ENCODE measurements around the gene SPINK13.
"Not testable (repeated sequence)": the region's sequence is repeated elsewhere in the genome, so short reads cannot be mapped to it uniquely, and the experiment has no call there.

The SPINK13 gene

DNA sequence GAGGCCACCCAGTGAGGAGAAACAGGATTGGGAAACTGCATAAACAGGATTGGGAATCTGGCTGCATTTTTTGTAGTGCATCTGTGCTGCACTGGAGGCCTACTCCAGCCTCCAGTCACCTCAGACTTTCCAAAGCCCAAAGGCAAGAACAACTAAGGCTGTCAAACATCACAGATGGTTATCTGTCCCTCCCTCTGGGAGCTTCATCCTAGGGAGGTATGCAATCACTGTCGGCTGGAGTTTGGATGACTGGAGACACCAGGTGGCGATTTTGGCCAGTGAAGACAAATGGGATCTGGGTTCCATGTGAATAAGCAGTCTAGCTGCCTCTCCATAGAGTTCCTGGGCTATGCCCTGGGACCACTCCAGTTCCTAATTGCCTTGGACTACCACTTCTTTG, 9.3 kb upstream of the SPINK13 start:
- TF ChIP-seq, protein P1, sequence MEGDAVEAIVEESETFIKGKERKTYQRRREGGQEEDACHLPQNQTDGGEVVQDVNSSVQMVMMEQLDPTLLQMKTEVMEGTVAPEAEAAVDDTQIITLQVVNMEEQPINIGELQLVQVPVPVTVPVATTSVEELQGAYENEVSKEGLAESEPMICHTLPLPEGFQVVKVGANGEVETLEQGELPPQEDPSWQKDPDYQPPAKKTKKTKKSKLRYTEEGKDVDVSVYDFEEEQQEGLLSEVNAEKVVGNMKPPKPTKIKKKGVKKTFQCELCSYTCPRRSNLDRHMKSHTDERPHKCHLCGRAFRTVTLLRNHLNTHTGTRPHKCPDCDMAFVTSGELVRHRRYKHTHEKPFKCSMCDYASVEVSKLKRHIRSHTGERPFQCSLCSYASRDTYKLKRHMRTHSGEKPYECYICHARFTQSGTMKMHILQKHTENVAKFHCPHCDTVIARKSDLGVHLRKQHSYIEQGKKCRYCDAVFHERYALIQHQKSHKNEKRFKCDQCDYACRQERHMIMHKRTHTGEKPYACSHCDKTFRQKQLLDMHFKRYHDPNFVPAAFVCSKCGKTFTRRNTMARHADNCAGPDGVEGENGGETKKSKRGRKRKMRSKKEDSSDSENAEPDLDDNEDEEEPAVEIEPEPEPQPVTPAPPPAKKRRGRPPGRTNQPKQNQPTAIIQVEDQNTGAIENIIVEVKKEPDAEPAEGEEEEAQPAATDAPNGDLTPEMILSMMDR (IDR thresholded peaks at IDR 0.05) = no peak
- no peaks in the 10 kb centered on the region for H3K27me3 ChIP-seq
- H3K9me3 ChIP-seq = no peaks in the 10 kb centered on the region
- H3K27ac ChIP-seq = no peak overlapping the region
- no peaks in the 10 kb centered on the region for H3K4me1 ChIP-seq (ENCODE audit: control insufficient read depth in 1 of 2, insufficient read depth in 1 of 2, low read depth in 1 of 2, low read length in 1 of 2)
- no peaks in the 10 kb centered on the region for H3K36me3 ChIP-seq
- no peak overlapping the region for H3K4me3 ChIP-seq (ENCODE audit: low read depth in 1 of 2, low read length in 1 of 2)

DNA sequence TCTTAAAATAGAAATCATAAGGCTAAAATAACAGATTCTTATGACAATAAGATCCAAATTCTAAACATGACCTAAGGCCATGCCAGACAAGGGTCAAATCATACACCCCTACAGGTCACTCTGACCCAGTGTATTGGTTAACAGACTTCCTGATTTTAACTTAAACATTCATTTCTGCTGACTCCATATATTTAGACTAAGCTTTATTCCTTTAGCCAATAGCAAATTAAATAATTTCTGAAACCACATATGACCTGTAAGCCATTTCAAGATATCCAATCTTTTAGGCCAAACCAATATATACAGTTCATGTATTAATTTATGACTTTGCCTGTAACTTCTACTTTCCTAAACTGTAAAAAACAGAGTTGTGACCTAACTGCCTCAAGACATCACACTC, 7.4 kb upstream of the SPINK13 start:
- no peaks in the 10 kb centered on the region for H3K9me3 ChIP-seq
- TF ChIP-seq, protein P1 (IDR thresholded peaks at IDR 0.05) = no peak
- H3K36me3 ChIP-seq = no peaks in the 10 kb centered on the region
- no peak overlapping the region for H3K4me3 ChIP-seq (ENCODE audit: low read depth in 1 of 2, low read length in 1 of 2)
- no peaks in the 10 kb centered on the region for H3K27me3 ChIP-seq
- no peak overlapping the region for H3K27ac ChIP-seq
- no peaks in the 10 kb centered on the region for H3K4me1 ChIP-seq (ENCODE audit: control insufficient read depth in 1 of 2, insufficient read depth in 1 of 2, low read depth in 1 of 2, low read length in 1 of 2)

DNA sequence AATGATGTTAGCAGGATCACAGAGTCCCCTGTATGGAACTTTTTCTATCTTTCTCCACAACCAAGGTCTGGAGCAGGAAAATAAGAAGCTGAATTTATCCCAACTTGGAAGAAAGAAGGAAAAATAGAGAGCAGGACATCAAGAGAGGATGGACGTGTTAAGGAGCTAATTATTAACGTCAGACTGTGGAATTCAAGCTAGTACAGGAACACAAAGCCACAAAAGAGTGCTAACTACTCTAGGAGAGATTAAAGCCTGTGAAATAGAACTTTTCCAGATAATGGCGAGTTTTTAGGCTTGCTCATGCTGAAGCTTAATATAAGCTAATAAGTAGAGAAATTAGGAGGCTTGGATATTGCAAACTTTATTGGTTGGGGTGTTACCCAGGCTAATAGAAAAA, 632 bp upstream of the SPINK13 start:
- no peaks in the 10 kb centered on the region for H3K9me3 ChIP-seq
- H3K4me3 ChIP-seq (ENCODE audit: low read depth in 1 of 2, low read length in 1 of 2) = no peak overlapping the region
- H3K36me3 ChIP-seq = no peaks in the 10 kb centered on the region
- H3K27ac ChIP-seq = no peak overlapping the region
- TF ChIP-seq, protein P1 (IDR thresholded peaks at IDR 0.05) = no peak
- H3K4me1 ChIP-seq (ENCODE audit: control insufficient read depth in 1 of 2, insufficient read depth in 1 of 2, low read depth in 1 of 2, low read length in 1 of 2) = no peaks in the 10 kb centered on the region
- no peaks in the 10 kb centered on the region for H3K27me3 ChIP-seq

DNA sequence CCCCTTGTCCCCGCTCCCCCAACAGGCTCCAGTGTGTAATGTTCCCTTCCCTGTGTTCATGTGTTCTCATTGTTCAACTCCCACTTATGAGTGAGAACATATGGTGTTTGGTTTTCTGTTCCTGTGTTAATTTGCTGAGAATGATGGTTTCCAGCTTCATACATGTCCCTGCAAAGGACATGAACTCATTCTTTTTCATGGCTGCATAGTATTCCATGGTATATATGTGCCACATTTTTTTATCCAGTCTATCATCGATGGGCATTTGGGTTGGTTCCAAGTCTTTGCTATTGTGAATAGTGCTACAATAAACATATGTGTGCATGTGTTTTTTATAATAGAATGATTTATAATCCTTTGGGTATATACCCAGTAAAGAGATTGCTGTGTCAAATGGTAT, 6.5 kb downstream of the SPINK13 start:
- not testable (repeated sequence) for H3K4me3 ChIP-seq (ENCODE audit: low read depth in 1 of 2, low read length in 1 of 2); H3K27ac ChIP-seq; H3K36me3 ChIP-seq; H3K9me3 ChIP-seq; H3K4me1 ChIP-seq (ENCODE audit: control insufficient read depth in 1 of 2, insufficient read depth in 1 of 2, low read depth in 1 of 2, low read length in 1 of 2); H3K27me3 ChIP-seq

DNA sequence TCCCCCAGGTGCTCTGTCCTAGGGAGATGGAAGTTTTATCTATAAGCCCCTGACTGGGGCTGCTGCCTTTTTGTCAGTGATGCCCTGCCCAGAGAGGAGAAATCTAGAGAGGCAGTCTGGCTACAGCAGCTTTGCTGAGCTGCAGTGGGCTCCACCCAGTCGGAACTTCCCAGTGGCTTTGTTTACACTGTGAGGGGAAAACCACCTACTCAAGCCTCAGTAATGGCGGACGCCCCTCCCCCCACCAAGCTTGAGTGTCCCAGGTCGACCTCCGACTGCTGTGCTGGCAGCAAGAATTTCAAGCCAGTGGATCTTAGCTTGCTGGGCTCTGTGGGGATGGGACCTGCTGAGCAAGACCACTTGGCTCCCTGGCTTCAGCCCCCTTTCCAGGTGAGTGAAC, 12.3 kb downstream of the SPINK13 start:
- not testable (repeated sequence) for H3K9me3 ChIP-seq; H3K4me3 ChIP-seq (ENCODE audit: low read depth in 1 of 2, low read length in 1 of 2); H3K4me1 ChIP-seq (ENCODE audit: control insufficient read depth in 1 of 2, insufficient read depth in 1 of 2, low read depth in 1 of 2, low read length in 1 of 2); H3K27ac ChIP-seq; H3K27me3 ChIP-seq; H3K36me3 ChIP-seq

DNA sequence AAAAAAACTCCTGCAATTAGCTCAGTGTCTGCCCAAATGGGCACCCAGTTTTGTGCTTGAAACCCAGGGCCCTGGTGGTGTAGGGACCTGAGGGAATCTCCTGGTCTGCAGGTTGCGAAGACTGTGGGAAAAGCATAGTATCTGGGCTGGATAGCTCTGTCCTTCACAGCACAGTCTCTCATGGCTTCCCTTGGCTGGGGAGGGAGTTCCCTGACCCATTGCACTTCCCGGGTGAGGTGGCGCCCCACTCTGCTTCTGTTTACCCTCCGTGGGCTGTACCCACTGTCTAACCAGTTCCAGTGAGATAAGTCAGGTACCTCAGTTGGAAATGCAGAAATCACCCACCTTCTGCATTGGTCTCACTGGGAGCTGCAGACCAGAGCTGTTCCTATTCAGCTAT, 12.7 kb downstream of the SPINK13 start:
- not testable (repeated sequence) for H3K4me1 ChIP-seq (ENCODE audit: control insufficient read depth in 1 of 2, insufficient read depth in 1 of 2, low read depth in 1 of 2, low read length in 1 of 2); H3K27me3 ChIP-seq; H3K27ac ChIP-seq; H3K9me3 ChIP-seq; H3K36me3 ChIP-seq; H3K4me3 ChIP-seq (ENCODE audit: low read depth in 1 of 2, low read length in 1 of 2)

DNA sequence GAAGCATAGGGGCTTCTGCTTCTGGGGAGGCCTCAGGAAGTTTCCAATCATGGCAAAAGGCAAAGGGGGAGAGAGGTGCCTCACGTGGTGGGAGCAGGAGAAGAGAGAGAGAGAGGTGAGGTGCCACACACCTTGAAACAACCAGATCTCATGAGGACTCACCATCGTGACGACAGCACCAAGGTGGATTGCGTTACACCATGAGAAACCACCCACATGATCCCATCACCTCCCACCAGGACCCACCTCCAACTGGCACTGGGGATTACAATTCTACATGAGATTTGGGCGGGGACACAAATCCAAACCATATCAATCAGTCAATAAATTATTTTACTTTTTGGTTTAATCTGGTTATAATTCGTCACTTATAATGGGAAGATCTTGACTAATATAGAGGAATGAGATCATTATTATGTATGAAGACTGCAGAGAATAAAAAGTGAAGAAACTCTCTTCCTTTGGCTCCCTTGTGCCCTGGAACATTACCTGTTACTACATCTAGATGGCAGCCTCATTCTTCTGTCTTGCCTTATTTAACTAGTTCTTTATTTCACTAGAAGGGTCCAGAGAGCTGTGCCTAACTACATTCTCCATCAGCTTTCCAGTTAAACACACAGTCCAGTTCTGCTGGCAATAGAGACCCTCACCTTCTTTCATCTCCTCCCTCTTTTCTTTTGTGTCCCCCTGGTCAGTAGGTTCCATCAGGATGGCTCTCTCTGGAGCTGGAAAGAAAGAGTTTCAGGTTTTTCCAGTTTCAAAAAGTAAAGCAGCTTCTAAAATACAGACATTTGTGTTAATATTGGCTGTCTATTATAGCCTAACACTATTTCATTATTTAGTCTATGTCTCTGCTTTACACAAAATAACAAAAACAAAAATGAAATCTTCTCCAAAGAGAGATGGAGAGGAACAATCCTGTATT, 21.9 kb downstream of the SPINK13 start:
- Histone ChIP-seq H3K27ac (no peak overlapping the region), H3K9me3 (no peaks in the 10 kb centered on the region), H3K36me3 (no peaks in the 10 kb centered on the region), H3K4me1 (ENCODE audit: control insufficient read depth in 1 of 2, insufficient read depth in 1 of 2, low read depth in 1 of 2, low read length in 1 of 2) (no peaks in the 10 kb centered on the region), H3K27me3 (no peaks in the 10 kb centered on the region), H3K4me3 (ENCODE audit: low read depth in 1 of 2, low read length in 1 of 2) (no peak overlapping the region)
- TF ChIP-seq, protein P1 (IDR thresholded peaks at IDR 0.05) = no peak

Data from neutrophil (primary cell).